GM12891 (cell line): Measurements from ENCODE around the gene ORMDL1.

Experiments used
- DNase-seq: peaks from one replicate; pipeline ENCODE4 v3.0.0; 2011; ENCODE audit warnings: low spot score; ENCODE audit not compliant: insufficient read length
- FAIRE-seq: peaks from 2 replicates; lab custom pipeline; 2011; peaks lifted over from hg19 to GRCh38; lab: Jason Lieb, UNC
- PAX5 ChIP-seq: IDR thresholded peaks from 2 replicates; pipeline ENCODE4 v1.6.1; 2011; ENCODE audit warnings: low read length, moderate library complexity, mild to moderate bottlenecking; ENCODE audit not compliant: insufficient read depth, severe bottlenecking
- POLR2A ChIP-seq: IDR thresholded peaks from 2 replicates; pipeline ENCODE4 v1.6.1; 2011; ENCODE audit warnings: low read depth, low read length, control low read depth
- POLR2AphosphoS5 ChIP-seq: IDR thresholded peaks from 2 replicates; pipeline ENCODE4 v1.6.1; 2011; ENCODE audit warnings: low read depth, low read length, control low read depth
- POU2F2 ChIP-seq: IDR thresholded peaks from 2 replicates; pipeline ENCODE4 v1.6.1; 2011; ENCODE audit warnings: low read depth, mild to moderate bottlenecking, control low read depth, low read length, moderate library complexity
- SPI1 ChIP-seq: IDR thresholded peaks from 2 replicates; pipeline ENCODE4 v1.6.1; 2011; ENCODE audit warnings: low read depth, low read length, control low read depth
- TAF1 ChIP-seq: IDR thresholded peaks from 2 replicates; pipeline ENCODE4 v1.6.1; 2011; ENCODE audit warnings: low read depth, low read length, control low read depth

ORMDL1 gene

GRCh38 chr2:189726849-189727248, 57.3 kb downstream of the ORMDL1 start:
- DNase-seq = no peak
- TF ChIP-seq PAX5 = no peak
- TF ChIP-seq TAF1 = no peak
- no peak for TF ChIP-seq SPI1
- no peak for TF ChIP-seq POU2F2
- no peak for TF ChIP-seq POLR2AphosphoS5
- TF ChIP-seq POLR2A = no peak
- FAIRE-seq = no peak

- no peak for TF ChIP-seq PAX5
- no peak for TF ChIP-seq POU2F2
- no peak for TF ChIP-seq SPI1
- no peak for TF ChIP-seq TAF1
- FAIRE-seq = no peak
Measured at GRCh38 chr2:189726271-189726670, 57.9 kb downstream of the ORMDL1 start.

DNA sequence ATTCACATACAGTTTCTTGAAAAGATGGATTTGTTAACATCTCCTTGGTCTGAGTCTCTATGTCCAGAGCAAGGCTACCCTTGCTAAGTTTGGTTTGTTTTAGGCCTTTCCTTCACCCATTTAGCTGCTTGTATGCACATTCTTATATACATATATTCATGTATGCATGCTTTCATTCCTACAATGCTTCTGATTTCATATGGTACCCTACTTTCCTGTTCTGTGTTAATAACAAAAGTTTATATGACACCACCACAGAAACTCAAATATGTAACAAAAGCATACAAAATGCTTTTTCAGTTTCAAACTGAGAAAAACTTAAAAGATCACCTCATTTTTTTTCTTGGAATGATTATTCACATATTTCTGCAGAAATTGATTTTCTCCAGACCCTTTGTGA, 60.9 kb downstream of the ORMDL1 start:
- DNase-seq = no peak
- no peak for TF ChIP-seq POU2F2
- TF ChIP-seq POLR2A = no peak
- no peak for TF ChIP-seq PAX5
- no peak for TF ChIP-seq TAF1
- no peak for TF ChIP-seq POLR2AphosphoS5
- no peak for TF ChIP-seq SPI1
- no peak for FAIRE-seq

More at GRCh38 chr2:189726271-189726670, 57.9 kb downstream of the ORMDL1 start:
- no peak for DNase-seq
